SIG-M5 treated with dmso at 0.1 percent for 504 hours (cell line): ENCODE measurements around the gene EFHB.
"Not testable (repeated sequence)": the region's sequence is repeated elsewhere in the genome, so short reads cannot be mapped to it uniquely, and the experiment has no call there.

Source experiments
- DNase-seq: peaks from one replicate; lab custom pipeline; 2025; ENCODE audit not compliant: unreplicated experiment; lab: John Stamatoyannopoulos, UW

The EFHB gene

DNA sequence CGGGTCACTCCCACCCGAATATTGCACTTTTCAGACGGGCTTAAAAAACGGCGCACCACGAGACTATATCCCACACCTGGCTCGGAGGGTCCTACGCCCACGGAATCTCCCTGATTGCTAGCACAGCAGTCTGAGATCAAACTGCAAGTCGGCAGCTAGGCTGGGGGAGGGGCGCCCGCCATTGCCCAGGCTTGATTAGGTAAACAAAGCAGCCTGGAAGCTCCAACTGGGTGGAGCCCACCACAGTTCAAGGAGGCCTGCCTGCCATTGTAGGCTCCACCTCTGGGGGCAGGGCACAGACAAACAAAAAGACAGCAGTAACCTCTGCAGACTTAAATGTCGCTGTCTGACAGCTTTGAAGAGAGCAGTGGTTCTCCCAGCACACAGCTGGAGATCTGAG lies 78.7 kb downstream of the EFHB start:
- not testable (repeated sequence) for DNase-seq

DNA sequence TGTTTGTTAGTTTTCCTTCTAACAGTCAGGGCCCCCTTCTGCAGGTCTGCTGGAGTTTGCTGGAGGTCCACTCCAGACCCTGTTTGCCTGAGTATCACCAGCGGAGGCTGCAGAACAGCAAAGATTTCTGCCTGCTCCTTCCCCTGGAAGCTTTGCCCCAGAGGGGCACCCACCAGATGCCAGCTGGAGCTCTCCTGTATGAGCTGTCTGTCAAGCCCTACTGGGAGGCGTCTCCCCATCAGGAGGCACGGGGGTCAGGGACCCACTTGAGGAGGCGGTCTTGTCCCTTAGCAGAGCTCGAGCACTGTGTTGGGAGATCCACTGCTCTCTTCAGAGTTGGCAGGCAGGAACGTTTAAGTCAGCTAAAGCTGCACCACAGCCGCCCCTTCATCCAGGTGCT lies 87.4 kb downstream of the EFHB start:
- not testable (repeated sequence) for DNase-seq
